ENCODE data around the gene DVL1. TPM values are rescaled to one million over a fixed set of nuclear protein-coding genes. Genes with fewer than 3 reads are reported as not detected.

The DVL1 gene
- total RNA-seq, 2 donors from 2014 or later: 66.2 to 101 TPM

- TF ChIP-seq CTCF (IDR thresholded peaks at IDR 0.05): no peak
- no peak for ATAC-seq (ENCODE audit: insufficient number of reproducible peaks, low FRiP score, low read depth)
- Histone ChIP-seq H3K36me3 (peaks cover 7% of the 10 kb centered on the region), H3K4me3 (no peak overlapping the region), H3K27ac (no peak overlapping the region), H3K27me3 (replicated peaks; ENCODE audit: insufficient read depth) (no peaks in the 10 kb centered on the region), H3K4me1 (ENCODE audit: control insufficient read depth in 1 of 2, low read depth in 2 of 2) (peaks cover 16 to 18% of the 10 kb centered on the region in 2 donors), H3K9me3 (no peaks in the 10 kb centered on the region)
- DNase-seq (ENCODE audit: low spot score): no peak
These were observed 28.5 kb upstream of the DVL1 start for GRCh38 chr1:1377540-1378205.

- Histone ChIP-seq H3K9me3 (no peaks in the 10 kb centered on the region), H3K36me3 (peaks cover 7% of the 10 kb centered on the region), H3K27me3 (replicated peaks; ENCODE audit: insufficient read depth) (no peaks in the 10 kb centered on the region), H3K4me1 (ENCODE audit: control insufficient read depth in 1 of 2, low read depth in 2 of 2) (peaks cover 21 to 25% of the 10 kb centered on the region in 2 donors), H3K4me3 (no peak overlapping the region), H3K27ac (no peak overlapping the region)
- ATAC-seq (ENCODE audit: insufficient number of reproducible peaks, low FRiP score, low read depth) (no peak), DNase-seq (ENCODE audit: low spot score) (no peak)
- no peak for TF ChIP-seq CTCF (IDR thresholded peaks at IDR 0.05)
These were observed 27.5 kb upstream of the DVL1 start for GRCh38 chr1:1376551-1377226.

- Histone ChIP-seq H3K4me3 (peak within 1 kb of the TSS; percentile 81), H3K9me3 (no peaks in the 10 kb centered on the region), H3K27me3 (replicated peaks; ENCODE audit: insufficient read depth) (no peaks in the 10 kb centered on the region), H3K4me1 (ENCODE audit: control insufficient read depth in 1 of 2, low read depth in 2 of 2) (peaks cover 22 to 29% of the 10 kb centered on the region in 2 donors), H3K36me3 (peaks cover 7% of the 10 kb centered on the region), H3K27ac (peak within 1 kb of the TSS; percentile 95 to 99)
- TF ChIP-seq CTCF (IDR thresholded peaks at IDR 0.05): peak; percentile 22
- ATAC-seq (ENCODE audit: insufficient number of reproducible peaks, low FRiP score, low read depth) (peak; percentile 91), DNase-seq (ENCODE audit: low spot score) (peak; percentile 96)
These were observed 25.9 kb upstream of the DVL1 start, which contains the start of gene AURKAIP1 for GRCh38 chr1:1374929-1375662. Gene AURKAIP1 (minus strand): TSS chr1:1375207. CDS start chr1:1374756, 451 bp downstream.

GRCh38 chr1:1374589-1374928 lies 25.3 kb upstream of the DVL1 start:
- peaks cover 22 to 29% of the 10 kb centered on the region in 2 donors for H3K4me1 ChIP-seq (ENCODE audit: control insufficient read depth in 1 of 2, low read depth in 2 of 2)
- peak overlapping the region; percentile 95 to 99 for H3K27ac ChIP-seq
- H3K27me3 ChIP-seq (replicated peaks; ENCODE audit: insufficient read depth): no peaks in the 10 kb centered on the region
- H3K9me3 ChIP-seq: no peaks in the 10 kb centered on the region
- ATAC-seq (ENCODE audit: insufficient number of reproducible peaks, low FRiP score, low read depth) (no peak), DNase-seq (ENCODE audit: low spot score) (no peak)
- peaks cover 7% of the 10 kb centered on the region for H3K36me3 ChIP-seq
- peak overlapping the region; percentile 81 for H3K4me3 ChIP-seq
- no peak for TF ChIP-seq CTCF (IDR thresholded peaks at IDR 0.05)
